Measurements from ENCODE around the gene UNC5C. TPM values are rescaled to one million over a fixed set of nuclear protein-coding genes. Genes with fewer than 3 reads are reported as not detected.

Gene UNC5C
- total RNA-seq, 3 donors from 2014 or later, result 6.2 to 20.9 (median 6.2) TPM

GRCh38 chr4:95264843-95265242 is 283.9 kb downstream of the UNC5C start:
- TF ChIP-seq POLR2AphosphoS5 (IDR thresholded peaks at IDR 0.05) (no peak), CTCF (IDR thresholded peaks at IDR 0.05) (no peak), POLR2A (IDR thresholded peaks at IDR 0.05) (no peak)
- no peak for DNase-seq (ENCODE audit: low spot score in 2 of 2)
- Histone ChIP-seq H3K27ac (no peak overlapping the region), H3K27me3 (no peaks in the 10 kb centered on the region), H3K4me1 (no peaks in the 10 kb centered on the region), H3K36me3 (no peaks in the 10 kb centered on the region), H3K9me3 (no peaks in the 10 kb centered on the region), H3K4me3 (no peak overlapping the region)
- intact Hi-C loops (cut with DNase I; ENCODE audit: low total_unique reads), result no loop called here

- Histone ChIP-seq H3K27me3 (no peaks in the 10 kb centered on the region), H3K36me3 (no peaks in the 10 kb centered on the region), H3K4me1 (no peaks in the 10 kb centered on the region), H3K9me3 (no peaks in the 10 kb centered on the region), H3K27ac (no peak overlapping the region), H3K4me3 (no peak overlapping the region)
- TF ChIP-seq POLR2A (IDR thresholded peaks at IDR 0.05) (no peak), POLR2AphosphoS5 (IDR thresholded peaks at IDR 0.05) (no peak), CTCF (IDR thresholded peaks at IDR 0.05) (no peak)
- intact Hi-C loops (cut with DNase I; ENCODE audit: low total_unique reads), result no loop called here
- DNase-seq (ENCODE audit: low spot score in 2 of 2), result no peak
Observed at GRCh38 chr4:95263960-95264359, 284.8 kb downstream of the UNC5C start.

- H3K27ac ChIP-seq, result no peak overlapping the region
- DNase-seq (ENCODE audit: low spot score in 2 of 2), result no peak
- H3K4me3 ChIP-seq, result no peak overlapping the region
- TF ChIP-seq CTCF (IDR thresholded peaks at IDR 0.05), result no peak
- TF ChIP-seq POLR2A (IDR thresholded peaks at IDR 0.05), result no peak
- TF ChIP-seq POLR2AphosphoS5 (IDR thresholded peaks at IDR 0.05), result no peak
- intact Hi-C loops (cut with DNase I; ENCODE audit: low total_unique reads), result no loop called here
- no peaks in the 10 kb centered on the region for H3K27me3 ChIP-seq
- no peaks in the 10 kb centered on the region for H3K36me3 ChIP-seq
- H3K4me1 ChIP-seq, result no peaks in the 10 kb centered on the region
- no peaks in the 10 kb centered on the region for H3K9me3 ChIP-seq
Observed at GRCh38 chr4:95263391-95263790, 285.4 kb downstream of the UNC5C start.

GRCh38 chr4:95256108-95256835 is 292.5 kb downstream of the UNC5C start:
- Histone ChIP-seq H3K9me3 (no peaks in the 10 kb centered on the region), H3K4me1 (no peaks in the 10 kb centered on the region), H3K27ac (no peak overlapping the region), H3K4me3 (no peak overlapping the region), H3K27me3 (no peaks in the 10 kb centered on the region), H3K36me3 (no peaks in the 10 kb centered on the region)
- intact Hi-C loops (cut with DNase I; ENCODE audit: low total_unique reads), result no loop called here
- no peak for TF ChIP-seq POLR2A (IDR thresholded peaks at IDR 0.05)
- no peak for TF ChIP-seq CTCF (IDR thresholded peaks at IDR 0.05)
- TF ChIP-seq POLR2AphosphoS5 (IDR thresholded peaks at IDR 0.05), result no peak
- DNase-seq (ENCODE audit: low spot score in 2 of 2), result no peak

GRCh38 chr4:95255396-95256107 is 293.2 kb downstream of the UNC5C start:
- Histone ChIP-seq H3K27me3 (no peaks in the 10 kb centered on the region), H3K36me3 (no peaks in the 10 kb centered on the region), H3K4me1 (no peaks in the 10 kb centered on the region), H3K4me3 (no peak overlapping the region), H3K27ac (no peak overlapping the region), H3K9me3 (no peaks in the 10 kb centered on the region)
- intact Hi-C loops (cut with DNase I; ENCODE audit: low total_unique reads), result no loop called here
- DNase-seq (ENCODE audit: low spot score in 2 of 2), result no peak
- TF ChIP-seq CTCF (IDR thresholded peaks at IDR 0.05) (no peak), POLR2A (IDR thresholded peaks at IDR 0.05) (no peak), POLR2AphosphoS5 (IDR thresholded peaks at IDR 0.05) (no peak)

All from breast epithelium (tissue), 4 donors.